IPS-NIHi11 (cell line): ENCODE data around the gene ACOX3.
"Not testable (repeated sequence)": the region's sequence is repeated elsewhere in the genome, so short reads cannot be mapped to it uniquely, and the experiment has no call there.

Experiments
- DNase-seq: peaks from one replicate; pipeline ENCODE4 v3.0.0; 2012; ENCODE audit warnings: mixed read lengths, low spot score

ACOX3 gene

DNA sequence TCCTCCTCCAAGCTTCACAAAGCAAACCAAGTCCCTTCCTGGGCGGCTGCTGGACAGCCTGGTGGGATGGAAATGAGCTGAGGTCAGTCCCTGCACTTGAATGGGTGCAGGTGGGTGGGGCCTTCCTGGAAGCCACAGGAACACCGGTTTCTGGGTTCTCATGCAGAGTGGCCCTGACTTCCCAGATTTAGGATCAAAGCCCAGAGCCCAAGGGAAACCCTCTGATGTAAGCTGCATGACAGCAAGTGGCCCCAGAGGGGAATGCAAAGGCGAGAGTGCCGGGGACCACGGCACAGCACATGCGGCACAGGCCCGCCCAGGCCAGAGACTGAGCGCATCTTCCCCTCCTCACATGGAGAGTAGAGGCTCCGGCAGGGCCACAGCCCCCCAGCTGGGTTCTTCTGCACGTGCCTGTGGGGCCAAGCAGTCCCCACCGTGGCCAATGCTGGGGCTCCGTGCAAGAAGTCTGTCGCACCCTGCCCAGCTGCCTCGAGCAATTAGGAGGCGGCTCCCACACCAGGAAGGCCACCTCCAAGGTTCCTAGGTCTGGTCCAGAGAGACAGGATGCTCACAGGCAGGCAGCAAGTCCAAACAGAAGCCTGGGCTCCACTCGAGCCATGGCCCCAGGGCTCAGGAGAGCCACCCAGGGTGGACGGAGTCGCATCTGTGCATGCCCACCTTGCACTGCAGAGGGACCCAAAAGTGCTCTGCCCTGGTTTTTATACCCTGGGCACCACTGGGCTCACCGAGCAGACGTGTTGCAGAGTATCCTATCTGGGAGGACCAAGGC, 88.0 kb downstream of the ACOX3 start:
- no peak for DNase-seq

DNA sequence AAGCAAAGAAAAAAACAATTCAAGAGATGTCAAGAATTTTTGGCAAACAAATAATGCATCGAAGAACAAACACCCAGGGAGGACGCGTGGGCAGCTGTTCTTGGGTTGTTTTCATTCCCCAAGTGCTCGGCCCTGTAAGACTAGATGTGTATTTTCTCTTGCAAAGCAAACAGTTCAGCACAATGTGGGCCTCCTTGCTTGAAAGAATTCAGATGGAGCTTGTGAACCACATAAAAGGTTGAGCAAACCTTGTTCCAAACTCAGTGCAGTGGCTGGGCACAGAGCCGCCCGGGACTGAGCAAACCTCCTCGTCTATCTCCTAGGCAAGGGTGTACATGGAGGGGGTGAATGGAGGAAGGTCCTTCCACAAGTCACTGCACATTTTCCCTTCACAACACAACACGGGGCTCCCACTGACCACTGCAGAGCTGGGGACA, 88.6 kb downstream of the ACOX3 start:
- no peak for DNase-seq

DNA sequence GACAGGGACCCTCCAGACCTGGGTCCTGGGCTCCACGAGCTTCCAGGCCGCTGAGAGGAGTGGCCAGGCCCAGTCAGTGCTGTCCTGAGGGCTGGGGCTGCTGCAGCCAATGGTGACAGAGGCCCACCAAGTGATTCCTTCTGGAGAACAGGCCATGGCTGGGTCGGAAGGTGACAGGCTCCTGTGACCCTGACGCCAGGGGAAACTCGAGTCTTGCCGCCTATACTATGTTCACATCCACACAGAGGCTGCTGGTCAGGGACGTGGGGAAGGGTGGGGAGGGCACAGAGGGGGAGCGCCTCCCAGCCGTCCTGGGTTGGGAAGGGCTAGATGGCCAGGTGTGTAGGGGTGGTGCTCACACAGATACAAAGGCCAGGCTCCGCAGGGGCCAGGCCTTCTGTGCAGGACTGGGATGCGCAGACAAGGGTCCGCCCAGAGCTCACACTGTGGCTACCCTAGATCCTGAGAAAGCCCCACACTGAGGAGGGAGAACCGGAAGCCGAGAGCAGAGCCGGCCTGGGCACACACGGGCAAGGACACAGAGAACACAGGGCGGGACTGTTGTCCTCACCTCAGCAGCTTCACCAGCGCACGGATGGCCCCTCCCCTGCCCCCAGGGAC, 89.6 kb downstream of the ACOX3 start:
- no peak for DNase-seq

DNA sequence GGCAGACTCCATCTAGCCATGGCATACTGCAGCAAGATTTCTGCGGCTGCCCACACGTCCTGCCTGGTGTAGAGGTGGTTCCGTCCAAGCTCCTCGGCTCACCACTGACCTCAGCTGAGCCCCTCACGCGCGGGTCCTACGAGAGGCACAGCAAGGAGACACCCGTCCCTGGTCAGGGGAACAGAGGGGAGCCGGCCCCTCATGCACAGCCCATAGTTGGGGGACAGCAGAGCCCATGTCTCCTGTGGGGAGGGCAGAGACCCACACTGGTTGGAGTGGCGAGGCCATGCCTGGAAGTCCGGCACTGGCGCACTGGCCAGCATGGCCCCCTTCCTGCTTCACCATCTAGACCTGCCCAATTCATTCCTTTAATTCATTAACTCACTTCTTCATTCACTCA, 90.2 kb downstream of the ACOX3 start:
- no peak for DNase-seq

DNA sequence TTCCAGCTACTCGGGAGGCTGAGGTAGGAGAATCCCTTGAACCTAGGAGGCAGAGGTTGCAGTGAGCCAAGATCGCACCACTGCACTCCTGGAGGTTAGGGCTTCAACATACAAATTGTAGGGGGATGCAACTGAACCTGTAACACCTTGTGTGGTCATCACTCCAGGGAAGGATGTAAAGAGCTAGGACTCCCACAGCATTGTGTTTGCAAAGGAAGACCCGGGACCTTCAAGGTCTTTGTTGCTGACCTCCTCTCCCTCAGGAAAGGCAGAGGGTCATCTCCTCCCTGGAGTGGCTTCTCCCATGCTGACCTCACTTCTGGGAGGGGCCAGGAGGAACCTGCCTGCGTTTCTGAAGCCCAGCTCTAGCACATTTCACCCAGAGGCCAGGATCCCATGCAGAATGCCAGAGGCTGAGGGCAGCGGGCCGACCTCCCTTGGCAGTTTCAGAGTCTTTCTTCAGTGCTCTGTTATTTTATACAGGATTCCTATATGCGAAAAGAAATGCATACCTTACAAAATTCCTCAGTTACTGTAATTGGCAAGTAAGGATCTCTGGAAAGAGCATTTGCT, 90.8 kb downstream of the ACOX3 start:
- DNase-seq: no peak

DNA sequence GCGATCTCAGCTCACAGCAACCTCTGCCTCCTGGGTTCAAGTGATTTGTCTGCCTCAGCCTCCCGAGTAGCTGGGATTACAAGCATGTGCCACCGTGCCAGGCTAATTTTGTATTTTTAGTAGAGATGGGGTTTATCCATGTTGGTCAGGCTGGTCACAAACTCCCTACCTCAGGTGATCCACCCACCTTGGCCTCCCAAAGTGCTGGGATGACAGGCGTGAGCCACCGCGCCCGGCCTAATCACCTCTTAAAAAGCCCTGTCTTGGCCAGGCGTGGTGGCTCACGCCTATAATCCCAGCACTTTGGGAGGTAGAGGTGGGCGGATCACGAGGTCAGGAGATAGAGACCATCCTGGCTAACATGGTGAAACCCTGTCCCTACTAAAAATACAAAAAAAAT, 91.3 kb downstream of the ACOX3 start:
- not testable (repeated sequence) for DNase-seq

DNA sequence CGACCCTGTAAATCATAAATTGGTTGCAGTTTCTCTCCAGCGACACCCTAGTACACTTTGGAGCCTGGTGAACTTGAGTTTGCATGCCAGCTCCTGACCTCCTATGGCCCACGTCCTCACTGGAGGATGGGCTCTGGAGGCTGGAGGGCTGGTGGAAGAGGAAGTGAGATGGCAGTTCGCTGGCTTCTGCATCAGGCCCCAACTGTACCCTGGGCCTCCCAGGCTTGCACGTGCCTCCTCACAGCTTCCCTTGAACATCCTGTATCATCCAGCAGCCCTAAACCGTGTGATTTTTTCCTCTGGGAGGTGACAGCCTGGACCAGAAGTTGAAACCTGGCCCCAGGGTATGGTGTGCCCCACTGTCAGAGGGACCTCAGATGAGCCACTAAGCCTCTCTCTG, 92.5 kb downstream of the ACOX3 start:
- no peak for DNase-seq

DNA sequence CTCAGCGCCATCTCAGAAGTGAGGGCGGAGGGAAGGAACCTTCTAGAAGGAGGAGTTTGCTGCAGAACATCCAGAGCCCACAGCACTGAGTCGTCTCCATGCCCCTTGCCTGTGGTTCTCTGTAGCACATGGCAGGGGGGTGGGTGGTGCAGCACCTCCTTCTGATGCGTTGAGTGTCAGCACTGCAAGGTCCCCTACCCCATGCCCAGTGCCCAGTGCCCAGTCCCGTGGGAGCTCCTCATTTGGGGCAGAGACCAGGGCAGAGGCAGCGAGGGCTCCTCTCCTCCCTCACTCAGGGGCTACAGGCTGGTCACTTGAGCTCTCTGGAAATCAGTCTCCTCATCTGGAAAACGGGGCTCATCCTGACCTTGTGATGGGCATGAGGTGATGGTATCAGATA, 92.9 kb downstream of the ACOX3 start:
- DNase-seq: no peak

DNA sequence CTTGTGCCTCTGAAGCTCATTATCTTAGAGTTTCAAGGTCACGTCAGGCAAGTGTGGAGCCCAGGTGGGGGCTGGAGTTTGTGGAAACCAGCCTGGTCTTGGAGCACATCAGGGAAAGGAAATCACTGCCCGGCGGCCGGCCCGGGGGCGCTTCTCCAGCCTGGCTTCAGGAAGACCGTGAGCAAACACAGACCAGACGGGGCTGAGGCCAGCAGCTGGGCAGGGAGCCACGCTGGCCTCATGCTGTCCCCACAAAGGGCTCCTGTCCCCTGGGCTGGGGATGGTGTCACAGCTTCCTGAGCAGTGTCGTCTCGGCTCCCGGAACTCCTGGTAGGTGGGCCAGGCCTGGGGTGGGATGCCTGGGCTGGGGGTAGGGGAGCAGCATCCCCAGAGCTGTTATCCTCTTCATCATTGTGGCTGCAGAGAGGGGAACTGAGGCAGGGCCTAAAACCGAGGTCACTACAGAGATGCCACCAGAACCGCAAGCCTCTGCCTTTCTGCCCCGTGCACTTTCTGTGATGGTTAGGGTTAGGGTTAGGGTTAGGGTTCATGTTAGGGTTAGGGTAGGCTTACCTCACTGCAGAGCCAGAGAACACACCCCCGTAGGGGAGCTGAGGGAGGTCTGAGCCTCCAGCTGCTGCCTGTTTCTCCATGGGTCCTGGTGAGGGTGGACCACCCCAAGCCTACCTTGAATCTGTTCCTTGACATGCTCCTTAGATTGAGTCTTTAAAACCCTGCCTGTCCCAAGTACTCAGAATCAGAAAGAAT, 93.5 kb downstream of the ACOX3 start:
- DNase-seq: no peak

DNA sequence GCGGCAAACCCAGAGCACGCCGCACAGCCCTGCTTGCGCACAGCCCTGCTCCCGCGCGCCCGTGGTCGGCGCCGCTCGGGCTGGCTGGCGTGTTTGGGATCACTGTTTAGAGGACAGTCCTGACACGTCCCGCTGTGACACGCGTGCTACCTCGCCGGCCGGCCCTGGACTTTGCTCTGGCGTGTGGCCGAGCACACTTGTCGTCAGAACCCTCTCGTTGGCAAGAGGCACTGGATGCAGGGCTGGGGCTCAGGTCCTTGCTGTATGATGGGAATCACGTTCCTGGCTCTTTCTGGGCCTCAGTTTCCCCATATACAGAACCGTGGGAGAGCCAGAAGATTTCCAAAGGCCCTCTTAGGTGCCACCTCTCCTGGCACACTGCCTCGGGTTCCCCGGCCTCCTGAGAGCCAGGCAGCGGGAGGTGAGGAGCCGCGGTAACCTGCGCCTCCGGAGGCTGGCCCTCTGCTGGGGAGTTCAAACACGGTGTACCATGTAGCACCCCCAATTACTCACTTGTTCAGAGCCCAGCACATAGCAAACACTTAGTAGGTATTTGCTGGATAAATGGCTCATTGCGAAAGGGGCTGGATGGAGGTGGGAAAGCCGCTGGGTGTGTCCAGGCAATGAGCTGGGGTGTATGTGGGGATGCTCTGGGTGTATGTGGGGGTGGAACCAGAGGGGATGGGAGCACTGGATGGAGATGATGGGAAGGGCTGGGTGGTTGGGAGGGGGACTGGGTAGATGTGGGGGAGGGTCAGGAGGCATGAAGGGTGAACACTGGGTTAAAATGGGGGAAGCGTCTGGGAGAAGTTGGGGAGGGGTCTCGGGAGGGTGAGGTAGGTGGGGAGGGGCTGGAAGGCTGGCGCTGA, 94.3 kb downstream of the ACOX3 start:
- DNase-seq: no peak

DNA sequence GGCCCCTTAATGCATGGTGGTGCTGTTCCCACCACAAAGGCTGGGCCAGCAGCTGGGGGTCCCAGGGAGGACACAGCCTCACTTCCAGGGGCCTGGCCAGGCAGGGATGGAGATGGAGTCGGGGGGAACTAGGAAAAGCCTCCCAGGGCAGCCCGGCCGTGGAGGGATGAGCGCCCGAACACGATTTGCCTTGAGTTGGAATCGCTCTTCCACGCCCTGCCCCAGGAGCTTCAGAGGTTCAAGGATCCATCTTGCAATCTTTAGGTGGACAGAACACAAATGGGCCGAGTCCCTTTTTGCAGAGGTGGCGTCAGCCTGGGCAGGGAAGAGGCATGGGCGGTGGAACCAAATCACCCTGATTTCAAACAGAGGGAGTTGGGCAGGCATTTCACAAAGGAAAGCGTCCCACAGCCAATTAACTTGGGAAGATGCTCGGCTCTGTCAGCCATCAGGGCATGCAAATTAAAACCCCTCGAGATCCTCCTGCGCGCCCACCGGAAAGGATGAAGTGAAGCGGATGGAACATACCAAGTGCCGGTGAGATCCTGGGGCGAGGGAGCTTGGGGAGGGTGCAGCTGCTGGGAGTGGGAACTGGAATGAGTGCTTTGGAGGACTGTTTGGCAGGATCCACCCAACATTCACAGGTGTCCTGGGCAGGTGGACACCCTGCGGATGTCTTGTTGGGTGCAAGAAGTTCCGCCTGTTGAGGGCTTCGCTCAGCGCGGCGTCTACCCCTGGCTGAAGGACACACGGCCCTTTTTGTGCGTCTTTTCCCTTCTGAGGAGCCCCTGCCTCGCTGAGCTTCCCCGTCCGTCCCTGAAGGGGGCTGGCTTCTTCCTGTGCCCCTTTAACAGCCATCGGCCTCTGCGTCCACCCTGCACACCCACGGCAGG, 95.2 kb downstream of the ACOX3 start:
- DNase-seq: no peak

DNA sequence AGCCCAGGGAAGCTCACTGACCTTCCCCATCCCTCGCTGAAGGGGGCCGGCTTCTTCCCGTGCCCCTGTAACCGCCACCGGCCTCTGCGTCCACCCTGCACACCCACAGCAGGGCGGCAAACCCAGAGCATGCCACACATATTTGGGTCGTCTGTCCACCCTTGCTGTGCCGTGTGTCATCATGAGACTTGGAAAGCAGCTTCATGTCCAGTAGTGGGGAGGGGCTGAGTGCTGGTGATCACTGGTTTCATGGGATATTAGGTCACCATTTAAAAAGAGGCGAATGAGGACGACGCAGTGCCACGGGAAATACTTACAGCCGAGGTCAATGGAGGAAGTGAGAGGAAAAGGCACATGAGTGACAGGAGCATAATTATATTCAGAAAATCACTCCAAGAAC, 96.1 kb downstream of the ACOX3 start:
- DNase-seq: no peak

DNA sequence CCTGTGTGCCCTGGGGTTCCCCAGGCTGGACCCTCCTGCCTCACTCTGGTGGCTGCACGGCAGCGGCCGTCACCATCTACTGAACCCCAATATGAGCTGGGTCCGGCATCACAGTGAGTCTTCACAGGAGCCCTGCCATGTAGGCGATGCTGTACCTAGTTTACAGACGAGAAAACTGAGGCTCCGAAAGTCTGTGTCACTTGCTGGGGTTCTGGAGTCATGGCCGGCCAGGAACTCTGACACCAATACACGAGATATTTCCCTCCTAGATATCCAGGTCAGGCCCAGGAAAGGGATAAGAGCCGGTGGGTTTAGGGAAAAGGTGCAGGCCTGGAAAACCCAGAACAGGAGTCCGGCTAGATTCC, 96.6 kb downstream of the ACOX3 start:
- no peak for DNase-seq

DNA sequence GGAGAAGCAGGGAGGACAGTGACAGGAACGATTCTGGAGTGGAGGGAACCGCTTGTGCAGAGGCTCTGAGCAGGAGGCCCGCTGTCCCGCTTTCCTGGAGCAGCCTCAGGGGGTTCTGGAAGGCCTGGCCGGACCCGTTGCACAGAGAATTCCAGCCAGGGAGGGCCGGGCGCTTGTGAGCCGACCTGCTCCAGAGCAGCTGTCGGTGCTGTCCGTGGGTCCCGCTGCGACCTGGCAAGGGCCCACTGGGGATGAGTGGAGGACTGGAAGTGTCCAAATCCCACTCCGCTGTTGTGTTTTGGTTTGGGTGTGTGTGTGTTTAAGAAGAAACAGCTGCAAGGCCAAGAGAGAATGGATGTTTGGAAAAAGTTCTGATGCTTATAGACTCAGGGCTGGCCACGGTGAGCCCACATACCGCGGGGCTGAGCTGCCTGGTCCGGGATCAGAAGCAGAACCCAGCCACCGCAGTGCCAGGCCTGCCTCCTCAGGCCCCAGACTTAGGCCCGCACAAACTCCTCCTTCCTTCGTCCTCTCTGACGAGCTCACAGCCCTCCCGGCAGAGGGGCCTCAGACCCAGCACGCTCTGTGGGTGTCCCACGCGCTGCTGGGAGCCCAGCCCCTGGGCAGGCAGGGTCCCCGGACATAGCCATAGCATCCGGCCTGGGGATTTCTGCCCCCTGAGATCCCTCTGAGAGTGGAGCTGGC, 97.1 kb downstream of the ACOX3 start:
- DNase-seq: no peak

DNA sequence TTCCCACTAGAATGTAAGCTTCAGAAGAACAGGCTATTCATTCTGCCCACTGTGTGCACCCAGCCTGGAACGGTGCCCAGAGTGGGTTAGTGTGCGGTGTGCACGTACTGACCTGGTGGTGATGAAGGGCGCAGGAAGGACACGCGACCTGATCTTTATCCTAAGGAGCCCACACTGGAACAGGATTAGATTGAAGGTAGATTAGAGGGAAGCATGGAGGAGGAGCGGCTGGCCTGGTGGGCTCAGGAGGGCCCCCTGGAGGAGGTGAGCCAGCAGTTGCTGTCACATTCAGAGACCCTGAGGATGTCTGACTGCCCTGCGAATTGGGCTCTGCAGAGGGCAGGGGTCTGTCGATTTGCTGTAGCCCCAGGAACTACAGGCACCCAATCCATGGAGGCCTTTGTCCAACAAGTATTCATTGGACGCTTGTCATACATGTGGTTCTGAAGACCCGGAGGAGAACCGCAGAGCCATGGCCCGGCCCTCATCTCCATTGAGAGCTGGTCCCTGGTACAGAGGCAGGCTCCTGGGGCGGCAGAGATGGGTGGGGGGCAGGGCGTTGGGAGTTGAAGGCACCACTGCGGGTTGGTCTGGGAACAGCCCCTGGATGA, 97.8 kb downstream of the ACOX3 start:
- DNase-seq: peak; percentile 79

DNA sequence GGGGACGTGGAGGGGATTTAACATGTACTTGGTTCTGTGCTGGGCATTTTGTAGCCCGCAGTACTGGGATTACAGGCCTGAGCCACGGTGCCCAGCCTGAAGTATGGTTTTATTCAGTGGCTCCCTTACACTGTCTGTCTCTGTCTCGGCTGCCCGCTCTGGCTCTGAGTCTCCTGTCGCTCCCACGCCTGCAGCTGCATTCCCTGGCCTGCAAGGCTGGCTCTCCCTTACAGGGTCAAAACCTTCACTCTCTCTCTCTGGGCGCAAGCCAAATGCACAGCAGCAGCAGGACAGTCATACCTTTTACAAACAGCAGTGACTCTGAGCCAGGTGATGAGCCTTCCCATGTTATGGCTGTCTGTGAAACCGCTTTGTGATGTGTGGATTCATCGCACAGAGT, 98.8 kb downstream of the ACOX3 start:
- DNase-seq: no peak

DNA sequence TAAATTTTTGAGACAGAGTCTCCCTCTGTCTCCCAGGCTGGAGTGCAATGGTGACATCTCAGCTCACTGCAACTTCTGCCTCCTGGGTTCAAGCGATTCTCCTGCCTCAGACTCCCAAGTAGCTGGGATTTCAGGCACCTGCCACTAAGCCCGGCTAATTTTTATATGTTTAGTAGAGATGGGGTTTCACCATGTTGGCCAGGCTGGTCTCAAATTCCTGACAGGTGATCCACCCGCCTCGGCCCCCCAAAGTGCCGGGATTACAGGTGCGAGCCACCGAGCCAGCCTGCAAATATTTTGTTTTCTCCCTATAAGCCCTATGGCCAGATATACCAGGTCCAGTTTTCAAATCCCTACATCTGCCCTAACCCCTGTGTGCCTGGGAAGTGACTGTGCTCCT, 99.2 kb downstream of the ACOX3 start:
- not testable (repeated sequence) for DNase-seq

DNA sequence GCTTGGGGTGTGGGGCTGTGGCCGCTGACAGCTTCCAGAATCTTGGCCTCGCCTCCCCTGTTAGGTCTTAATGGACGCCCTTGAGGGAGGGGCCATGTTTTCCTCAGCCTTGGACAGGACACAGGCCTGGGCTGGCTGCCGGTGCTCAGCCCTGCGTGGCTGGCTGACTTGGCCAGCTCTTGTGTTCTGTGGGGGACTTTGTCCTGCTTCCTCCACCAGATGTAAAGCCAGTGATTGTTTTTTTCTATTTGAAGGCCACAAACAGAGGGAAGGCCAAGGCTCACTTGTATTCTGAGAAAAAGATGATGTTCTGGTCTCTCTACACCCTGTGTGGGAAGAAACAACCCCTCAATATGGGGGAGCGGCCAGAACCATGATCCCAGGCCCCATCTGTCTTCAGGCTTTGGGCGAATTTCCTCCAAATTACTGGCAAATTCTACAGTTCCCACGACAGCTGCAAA, 99.7 kb downstream of the ACOX3 start:
- no peak for DNase-seq

DNA sequence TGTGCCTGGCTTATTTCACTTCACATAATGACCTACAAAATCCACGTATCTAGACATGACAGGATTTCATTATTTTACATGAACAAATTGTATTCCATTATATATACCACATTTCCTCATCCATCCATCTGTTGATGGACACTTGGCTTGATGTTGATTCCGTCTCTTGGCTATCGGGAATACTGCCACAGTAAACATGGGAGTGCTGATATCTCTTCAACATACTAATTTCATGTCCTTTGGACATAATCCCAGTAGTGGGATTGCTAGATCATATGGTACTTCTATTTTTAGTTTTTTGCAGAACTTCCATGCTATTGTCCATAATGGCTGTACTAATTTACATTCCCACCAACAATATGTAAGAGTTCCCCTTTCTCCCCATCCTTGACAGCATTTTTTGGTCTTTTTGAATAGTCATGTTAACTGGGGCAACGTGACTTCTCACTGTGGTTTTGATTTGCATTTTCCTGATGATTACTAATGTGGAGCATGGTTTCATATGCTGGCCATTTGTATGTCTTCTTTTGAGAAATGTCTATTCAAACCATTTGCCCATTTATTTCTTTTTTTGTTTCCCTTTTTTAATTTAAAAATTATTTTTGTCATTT, 102.1 kb downstream of the ACOX3 start:
- no peak for DNase-seq
